NCI-H774 (cell line): ENCODE data around the gene RUVBL1.
A peak's percentile ranks its signal among the peaks of the same experiment; 100 is the strongest.

ENCODE experiments used
- DNase-seq: peaks from one replicate; lab custom pipeline; 2025; lab: John Stamatoyannopoulos, UW

The RUVBL1 gene

DNA sequence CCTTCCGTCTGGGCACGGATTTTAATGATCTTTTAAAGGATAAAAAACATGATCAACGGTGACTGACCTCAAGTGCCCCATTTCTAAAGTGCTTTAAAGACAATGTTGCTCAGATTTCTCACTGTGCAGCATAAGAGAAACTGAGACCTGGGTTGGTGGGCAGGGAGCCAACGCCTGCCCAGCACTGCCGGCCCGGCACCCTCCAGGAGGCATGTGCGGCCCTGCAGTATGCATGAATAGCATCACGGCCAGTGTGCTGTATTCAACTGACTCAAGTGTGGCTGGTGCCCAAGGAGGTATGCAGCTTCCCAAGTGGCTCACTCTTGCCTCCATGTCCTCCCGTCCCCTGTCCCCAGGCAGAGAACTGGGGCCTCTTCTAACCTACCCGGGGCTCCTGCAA is 41.1 kb downstream of the RUVBL1 start:
- DNase-seq = no peak

DNA sequence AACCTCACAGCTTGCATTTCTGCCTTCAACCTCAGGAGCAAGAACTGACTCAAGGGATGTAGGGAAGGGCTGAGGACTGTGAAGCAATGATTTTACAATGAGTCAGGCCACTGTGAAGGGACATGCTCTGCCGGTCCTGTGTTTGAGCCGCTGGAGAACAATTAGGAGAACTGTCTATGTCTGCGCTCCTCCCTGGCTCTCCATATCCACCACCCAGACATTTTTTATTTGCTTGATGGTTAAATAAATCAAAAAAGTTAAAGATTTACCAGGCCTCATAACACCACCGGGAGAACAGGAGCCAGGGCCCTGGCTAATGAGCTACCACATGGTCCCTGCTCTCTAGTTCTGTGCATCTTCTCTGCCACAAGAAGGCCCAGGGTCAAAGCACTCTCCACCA is 41.8 kb downstream of the RUVBL1 start:
- no peak for DNase-seq

DNA sequence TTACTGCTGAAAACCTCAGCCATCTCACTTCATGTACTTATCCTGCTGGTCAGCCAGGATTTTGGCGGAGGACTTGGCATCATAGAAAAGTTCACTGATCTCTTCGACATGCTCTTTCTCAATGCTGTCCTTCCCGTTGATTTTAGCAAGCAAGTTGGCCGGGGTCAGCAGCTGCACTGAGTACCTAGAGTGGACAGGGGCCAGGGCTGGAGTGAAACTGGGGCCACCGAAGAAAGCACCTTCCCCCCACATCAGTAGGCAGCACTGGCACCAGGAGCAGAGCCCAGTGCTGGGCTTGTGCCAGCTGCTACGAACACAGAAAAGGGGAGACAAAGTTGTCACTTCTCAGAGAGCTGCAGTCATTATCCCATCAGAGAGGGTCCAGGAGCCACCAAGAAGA is 42.4 kb downstream of the RUVBL1 start:
- no peak for DNase-seq

DNA sequence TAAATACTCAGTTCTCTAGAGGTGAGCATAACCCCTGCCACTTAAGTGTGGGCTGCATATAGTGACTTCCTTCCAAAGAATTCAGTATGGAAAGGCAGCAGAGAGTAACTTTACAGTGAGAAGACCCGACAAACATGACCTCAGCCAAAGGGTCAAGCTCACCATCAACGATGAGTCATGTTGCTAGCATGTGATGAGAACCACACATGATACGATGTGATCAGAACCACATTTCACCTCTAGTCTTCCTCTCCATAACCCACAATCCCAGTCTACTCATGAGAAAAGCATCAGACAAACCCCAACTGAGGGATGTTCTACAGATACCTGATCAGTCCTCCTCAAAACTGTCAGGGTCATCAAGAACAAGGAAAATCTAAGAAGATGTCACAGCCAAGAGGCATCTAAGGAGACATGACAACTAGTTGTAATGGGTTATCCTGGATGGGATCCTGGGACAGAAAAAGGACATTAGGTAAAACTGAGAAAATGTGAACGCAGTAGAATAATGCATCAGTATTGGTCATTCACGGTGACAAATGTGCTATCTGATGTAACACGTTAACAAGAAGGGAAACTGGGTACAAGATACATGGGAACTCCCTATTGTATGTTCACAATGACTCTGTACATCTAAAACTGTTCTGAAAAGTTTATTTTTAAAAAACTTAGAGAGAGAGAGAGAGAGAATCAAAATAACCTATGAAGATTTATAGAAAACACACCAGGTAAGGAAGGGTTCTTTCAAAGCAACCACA is 43.1 kb downstream of the RUVBL1 start:
- no peak for DNase-seq

DNA sequence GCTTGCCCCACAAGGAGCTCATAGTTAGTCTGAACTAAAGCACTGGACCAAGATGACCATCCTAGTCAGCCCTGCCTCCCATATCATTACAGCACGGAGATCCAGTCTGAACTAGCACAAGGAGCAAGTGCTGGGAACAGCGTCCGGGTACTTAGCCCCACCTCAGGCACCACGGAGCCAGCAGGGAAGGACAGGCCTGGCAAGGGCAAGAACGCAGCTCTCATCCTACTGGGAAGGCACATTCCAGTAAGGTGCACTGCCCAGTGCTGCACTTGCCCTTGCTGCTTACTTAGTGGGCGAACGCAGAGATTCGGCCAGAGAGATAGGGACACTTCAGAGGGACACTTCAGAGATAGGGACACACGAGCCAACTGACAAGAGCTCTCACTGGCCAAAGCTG is 43.8 kb downstream of the RUVBL1 start:
- no peak for DNase-seq

DNA sequence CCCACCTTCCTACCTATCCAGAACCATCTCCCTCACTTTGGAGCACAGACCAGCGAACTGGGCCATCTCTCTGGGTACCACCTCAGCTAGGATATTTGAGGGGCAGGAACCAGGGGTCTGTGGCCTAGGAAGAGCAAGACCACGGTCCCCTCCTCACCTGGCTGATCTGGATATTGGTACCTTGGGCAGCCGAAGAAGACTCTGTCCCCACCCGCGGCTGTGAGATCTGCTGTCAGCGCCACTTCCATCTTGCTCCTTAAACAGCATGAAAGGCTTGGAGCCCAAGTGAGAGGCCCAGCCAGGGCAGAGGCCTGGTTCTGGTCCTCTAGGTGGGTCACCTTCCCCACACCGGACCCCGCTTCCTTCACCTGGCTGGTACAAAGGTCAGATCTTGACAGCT is 44.7 kb downstream of the RUVBL1 start:
- no peak for DNase-seq

DNA sequence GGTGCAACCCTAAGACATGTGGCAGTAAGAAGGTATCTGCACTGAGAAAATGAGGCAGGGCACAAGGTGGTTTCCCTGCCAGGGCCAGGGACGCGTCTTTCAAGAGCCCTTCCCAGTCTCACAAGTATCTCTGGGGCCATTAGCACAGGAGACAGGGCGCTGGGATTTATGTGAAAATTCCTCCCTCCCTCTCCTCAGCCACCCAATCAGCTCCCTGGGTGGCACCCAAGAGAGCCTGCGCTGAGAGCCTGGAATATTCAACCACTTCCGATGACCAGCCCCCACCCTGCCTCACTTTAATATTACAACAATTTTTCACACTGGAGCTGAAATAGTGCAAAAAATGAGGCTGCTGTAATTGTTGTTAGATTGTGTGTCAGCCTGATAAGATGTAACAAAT is 45.3 kb downstream of the RUVBL1 start:
- DNase-seq = no peak

DNA sequence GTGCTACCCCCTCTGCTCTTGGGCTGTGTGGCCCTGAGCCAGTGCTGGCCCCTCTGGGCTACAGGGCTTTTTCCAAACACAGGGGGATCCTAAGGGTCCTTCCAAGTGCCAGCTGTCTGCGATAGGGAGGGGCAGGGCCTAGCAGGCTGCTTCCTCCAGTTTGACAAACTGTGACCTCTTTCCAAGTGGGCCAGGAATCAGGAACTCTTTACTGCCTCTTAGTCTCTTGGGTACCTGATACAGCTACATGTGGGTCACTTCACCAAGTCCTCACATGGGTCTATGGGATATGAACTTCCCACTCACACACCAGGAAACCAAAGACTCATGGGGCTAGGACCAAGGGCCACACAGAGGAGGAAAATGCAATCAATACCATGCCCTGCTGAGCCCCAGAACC is 45.9 kb downstream of the RUVBL1 start:
- DNase-seq = no peak

DNA sequence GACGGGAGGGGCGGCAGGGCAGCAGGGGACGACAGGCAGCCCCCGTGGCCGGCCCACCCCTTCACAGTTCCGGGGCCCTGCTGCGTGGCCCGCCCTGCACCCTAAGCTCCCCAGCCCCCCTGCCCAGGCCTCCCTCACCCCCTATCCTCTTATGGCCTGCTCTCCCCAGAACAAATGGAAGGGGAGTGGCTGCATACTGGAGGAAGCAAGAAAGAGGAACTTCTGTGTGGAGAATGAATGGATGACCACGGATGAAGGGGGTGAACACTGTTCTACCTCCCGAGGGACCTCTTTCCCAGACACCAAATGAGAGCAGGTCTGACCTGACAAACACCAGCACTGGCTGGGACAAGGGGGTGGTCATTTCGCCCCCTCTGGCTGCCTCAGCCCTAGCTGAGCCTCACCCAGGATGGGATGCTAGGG is 46.4 kb downstream of the RUVBL1 start:
- DNase-seq = no peak

DNA sequence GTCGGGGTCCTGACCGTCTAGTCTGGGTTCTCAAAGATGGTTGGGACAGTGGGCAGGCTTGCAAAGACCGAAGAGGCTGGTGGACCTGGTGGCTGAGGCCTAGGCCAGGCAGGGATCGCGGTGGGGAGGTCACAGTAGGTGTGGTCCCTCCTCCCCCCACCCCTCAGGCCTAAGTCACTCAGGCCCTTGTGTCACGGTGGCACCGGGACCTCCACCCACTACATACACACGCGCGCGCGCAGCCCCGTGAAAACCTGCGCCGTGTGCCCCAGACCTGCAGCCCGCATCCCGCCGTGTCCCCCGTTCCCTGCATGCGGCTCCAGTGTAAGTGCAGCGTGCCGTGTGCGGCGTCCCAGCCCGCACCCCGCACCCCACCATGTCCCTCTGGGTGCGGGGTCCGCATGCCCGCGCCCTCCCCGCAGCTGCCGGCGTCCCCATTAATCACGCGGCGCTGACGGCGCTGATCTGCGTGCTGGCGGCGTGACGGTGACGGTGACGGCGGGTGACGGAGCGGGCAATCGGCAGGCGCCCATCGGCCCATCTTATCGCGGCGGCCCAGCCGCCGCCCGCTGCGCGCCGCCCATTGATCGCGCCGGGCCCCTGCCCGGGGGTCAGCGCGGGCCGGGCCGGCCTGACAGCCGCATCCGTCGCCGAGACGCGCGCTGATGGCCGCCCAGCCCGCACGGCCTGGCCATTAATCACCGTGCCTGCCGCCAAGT is 47.0 kb downstream of the RUVBL1 start:
- no peak for DNase-seq

DNA sequence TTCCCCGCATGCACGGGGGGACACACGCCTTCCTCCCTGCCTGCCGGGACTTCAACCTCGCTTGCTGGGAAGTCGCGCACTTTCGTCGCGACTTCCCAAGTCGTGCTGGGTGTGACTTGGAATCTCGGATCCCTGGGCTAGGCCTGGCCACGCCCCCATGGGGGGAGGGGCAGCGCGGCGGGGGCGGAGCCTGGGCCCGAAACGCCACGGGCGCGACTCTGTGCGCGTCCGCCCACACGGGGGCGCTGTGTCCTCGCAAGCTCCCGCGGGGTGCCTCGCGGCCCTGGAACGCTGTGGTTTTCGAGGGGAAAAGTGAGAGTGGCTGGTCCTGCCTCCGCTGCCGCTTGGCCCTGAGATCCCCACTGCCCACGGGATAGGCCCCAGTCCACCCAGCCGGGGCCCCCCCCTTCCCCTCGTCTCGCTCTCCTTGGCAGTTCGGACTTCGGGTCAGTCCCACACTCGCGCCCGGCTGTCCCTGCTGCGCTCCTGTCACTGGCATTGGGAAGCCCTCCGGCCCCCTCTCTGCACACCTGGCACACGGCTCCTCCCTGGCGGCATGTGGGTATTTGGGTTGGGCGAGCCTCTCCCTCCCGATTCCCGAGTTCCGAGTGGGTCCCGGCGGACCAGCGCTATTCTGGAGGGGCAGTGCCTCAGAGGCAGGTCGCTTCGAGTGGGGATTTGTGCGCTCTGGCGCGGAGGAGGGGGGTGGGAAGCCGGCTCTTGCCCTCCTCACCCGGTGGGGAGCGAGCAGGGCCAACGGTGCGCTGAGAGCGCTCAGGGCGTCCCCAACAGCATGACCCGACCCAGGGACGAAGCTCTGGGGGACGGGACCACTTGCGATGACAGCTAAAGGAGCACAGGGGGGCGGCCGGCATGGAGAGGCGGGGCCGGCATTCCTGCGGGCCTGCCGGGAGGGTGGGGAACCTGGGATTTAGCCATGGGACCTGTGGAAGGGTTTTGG is 47.8 kb downstream of the RUVBL1 start:
- DNase-seq = peak; percentile 74

DNA sequence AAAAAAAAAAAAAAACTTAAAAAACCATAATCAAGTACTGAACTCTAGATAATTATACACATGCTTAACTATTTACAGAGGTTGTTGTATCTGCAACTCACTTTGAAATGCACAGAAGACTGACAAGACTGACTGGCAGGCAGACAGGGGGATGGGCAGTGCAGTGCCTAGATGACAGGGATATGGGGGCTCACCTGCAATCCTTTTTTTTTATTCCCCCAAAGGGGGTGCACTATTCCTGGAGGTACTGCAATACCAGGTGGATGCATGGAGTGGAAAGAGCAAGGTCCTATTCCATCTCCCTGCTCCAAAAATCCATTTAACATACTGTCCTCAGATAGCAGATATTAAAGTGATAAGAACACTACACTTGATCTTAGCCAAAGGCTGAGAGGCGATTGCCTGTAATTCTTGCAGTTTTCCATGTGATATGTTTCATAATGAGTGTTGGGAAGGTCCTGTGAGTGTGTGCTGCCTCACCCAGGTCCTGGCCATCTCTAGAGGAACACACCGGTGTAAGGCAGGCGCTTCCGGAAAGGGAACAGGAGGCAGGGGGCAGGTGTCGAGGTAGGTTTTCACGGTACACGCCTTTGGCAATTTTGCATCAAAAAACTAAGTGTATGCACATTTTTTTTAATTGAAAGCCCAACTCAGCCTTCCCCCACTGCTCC is 48.6 kb downstream of the RUVBL1 start:
- peak; percentile 25 for DNase-seq

DNA sequence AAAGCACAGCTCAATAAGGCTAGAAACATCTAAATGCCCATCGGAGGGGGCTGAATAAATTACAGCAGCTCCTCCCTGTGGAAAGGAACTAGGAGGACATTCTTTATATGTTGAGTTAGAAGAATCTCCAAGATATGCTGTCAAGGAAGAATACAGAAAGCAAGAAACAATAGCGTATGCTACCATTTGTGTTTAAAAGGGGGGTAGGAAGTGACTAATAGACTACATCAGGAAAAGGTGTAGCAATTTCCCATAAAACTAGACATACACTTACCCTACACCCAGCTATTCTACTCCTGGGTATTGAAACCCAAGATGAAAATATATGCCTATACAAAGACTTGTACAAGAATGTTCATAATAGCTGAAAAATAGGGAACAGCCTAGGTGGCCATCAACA is 49.8 kb downstream of the RUVBL1 start:
- DNase-seq = no peak

DNA sequence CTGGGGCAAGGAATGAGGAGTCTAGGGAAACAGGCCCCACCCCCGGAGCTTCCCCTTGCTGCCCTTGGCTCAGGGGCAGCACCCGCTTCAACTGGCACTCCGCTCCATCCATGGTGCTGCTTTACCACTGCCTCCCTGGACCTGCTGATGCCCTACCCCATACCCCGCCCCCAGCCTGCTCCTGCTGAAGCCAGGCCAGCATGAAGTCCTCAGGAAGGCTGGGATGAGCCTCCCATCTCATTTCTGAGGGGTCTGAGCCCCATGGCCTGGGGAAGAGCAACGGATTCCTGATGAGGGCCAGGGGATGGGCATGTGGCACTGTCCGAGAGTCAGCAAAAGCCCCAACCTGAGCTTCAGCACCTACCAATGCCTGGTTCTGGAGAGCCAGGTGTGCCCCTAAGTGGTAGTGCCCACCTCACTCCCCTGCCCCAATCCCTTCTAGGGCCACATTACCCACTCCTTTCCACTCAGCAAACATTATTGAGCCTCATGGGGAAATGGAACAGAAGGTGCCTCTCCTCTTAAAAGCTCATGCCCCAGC is 50.4 kb downstream of the RUVBL1 start:
- no peak for DNase-seq

DNA sequence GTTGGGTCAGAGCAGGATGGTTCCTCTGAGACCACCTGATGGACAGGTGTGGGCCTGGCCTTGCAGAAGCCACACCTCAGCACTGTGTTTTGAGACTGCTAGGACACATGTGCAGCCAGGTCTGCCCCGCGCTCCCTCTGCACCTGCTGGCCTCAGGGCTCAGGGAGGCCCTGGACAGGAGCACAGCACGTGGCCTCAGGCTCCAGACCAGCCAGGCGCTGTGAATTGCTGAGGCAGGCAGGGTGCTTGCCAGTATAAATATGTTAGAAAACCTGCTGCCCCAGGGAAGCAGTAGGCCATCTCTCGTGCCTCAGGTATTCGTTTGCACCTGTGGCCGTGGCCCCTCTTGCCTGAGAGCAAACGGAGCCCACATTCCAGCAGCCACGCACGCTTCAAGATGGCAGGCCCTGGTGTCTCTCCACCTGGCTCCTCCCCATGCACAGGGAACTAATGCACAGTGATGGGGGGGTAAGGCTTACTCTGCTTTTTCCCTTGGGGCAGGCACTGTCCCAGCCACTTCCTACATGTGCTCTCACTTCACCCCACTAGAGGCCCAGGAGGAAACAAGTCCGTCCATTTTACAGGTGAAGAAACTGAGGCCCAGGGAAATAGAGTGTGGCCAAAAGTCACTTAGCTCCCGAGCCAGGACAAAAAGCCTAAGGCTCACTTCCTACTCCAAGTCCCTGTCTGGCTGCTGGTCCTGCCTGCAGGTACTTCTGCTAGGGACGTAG is 51.0 kb downstream of the RUVBL1 start:
- DNase-seq = no peak

DNA sequence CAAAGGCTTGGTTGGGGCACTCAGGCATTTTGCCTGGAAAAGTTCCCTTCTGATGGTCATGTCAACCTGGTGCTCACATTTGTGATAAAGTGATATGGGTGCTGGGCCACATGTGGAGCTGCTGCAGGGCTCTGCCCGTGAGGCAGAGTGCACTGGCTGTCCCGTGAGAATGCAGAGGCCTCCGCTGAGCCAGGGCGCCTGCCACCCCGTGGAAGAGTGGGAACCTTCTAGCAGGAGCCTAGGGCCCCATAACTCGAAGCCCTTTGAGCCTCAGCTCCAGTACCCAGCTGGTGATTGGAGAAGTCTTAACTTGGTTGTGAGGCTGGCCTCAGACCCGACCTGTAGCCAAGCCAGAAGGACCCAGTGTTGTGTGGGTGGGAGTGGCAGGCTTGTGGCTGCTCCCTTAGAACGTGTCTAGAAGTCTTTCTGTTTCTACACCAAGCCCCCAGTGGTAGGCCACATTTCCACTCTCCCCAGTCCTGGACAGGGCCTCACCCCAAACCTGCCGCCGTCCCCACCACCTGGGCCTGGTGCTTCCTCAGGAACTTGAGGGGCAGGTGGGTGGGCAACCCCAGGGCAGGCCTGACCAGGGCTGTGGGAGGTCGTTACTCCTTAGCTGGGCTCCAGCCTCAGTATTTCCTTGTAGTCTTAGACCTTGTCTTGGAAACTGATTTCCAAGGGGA is 51.7 kb downstream of the RUVBL1 start:
- no peak for DNase-seq

DNA sequence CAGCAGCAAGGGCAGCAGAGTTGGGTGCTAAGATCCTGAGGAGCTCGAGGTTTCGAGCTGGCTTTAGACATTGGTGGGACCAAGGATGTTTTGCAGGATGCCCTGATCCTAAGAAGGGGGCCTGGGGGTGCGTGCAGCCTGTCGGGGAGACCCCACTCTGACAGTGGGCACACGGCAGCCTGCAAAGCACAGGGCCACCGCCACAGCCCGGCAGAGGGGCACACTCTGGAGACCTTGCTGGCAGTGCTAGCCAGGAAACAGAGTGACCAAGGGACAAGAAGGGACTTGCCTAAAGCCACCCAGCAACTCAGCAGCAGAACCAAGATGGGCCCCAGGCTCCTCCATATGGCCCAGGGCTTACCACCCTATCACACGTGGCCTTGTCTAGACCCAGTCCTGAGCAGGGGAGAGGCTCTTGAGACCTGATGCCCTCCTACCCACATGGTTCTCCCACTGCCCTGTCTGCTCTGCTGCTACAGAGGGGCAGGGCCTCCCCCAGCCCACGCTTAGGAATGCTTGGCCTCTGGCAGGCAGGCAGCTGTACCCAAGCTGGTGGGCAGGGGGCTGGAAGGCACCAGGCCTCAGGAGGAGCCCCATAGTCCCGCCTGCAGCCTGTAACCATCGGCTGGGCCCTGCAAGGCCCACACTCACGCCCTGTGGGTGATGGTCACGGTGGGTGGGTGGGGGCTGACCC is 52.6 kb downstream of the RUVBL1 start:
- no peak for DNase-seq

DNA sequence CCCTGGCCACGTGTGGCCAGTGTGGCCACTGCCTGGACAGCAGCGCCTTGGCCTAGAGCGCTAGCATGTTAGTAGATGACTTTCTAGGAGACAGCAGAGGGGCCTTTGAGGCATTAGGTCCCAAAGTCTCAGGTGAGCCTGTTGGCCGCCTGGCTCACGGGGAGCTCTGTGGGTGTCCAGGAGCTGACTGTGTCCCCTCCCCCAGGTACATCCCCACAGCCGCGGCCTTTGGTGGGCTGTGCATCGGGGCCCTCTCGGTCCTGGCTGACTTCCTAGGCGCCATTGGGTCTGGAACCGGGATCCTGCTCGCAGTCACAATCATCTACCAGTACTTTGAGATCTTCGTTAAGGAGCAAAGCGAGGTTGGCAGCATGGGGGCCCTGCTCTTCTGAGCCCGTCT is 54.3 kb downstream of the RUVBL1 start:
- DNase-seq = no peak

DNA sequence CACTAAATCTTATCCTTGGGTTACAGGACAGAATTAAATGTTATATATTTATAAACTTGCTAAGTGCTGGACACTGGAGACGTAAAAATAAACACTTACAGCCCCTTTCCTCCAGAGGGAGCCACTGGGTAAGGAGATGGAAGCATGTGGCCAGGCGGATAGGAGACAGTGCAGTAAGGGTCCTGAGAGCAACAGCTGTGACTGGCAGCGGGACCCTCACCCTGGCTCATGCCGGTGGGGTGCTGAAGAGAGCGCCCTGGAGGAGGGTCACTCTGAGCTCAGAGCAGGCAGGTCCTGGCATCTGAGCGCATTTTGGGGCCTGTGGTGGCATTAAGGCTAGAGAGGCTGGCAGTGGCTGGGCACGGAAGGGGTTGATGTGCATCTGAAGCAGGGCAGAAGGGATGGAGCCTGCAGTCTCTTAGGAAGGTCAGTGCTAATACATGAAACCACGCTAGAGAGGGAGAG is 55.4 kb downstream of the RUVBL1 start:
- DNase-seq = peak; percentile 1

DNA sequence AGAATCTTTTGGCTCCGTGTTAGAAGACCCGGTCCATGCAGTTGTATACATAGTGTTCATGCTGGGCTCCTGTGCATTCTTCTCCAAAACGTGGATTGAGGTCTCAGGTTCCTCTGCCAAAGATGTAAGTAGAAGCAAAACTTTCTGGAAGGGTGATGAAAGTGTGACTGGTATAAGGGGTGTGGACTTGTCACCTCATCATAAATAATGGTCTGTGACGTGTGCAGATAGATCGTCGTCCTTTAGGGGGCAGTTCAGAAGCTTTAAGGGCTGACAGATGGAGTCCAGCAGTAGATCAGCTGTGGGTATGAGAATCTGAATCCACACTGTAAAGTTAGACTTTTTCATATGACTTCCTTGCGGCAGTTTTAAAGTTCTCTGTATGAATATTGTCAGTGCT is 56.1 kb downstream of the RUVBL1 start:
- DNase-seq = no peak
